Neuronal stem cell (in vitro differentiated cells): ENCODE measurements around the gene ABCC2.
A peak's percentile ranks its signal among the peaks of the same experiment; 100 is the strongest.

ENCODE experiments used
- DNase-seq: peaks from one replicate; pipeline ENCODE4 v3.0.0-alpha.2; 2013; ENCODE audit warnings: low spot score
- H2AFZ ChIP-seq: one replicate; pipeline ENCODE4 v1.6.1; 2013; ENCODE audit warnings: mild to moderate bottlenecking, low read length, inconsistent platforms
- H2AK5ac ChIP-seq: 2 replicates; pipeline ENCODE4 v1.6.1; 2013; ENCODE audit warnings: low read depth, mild to moderate bottlenecking, inconsistent platforms, low read length, moderate library complexity, mixed read lengths
- H2BK120ac ChIP-seq: 2 replicates; pipeline ENCODE4 v1.6.1; 2013; ENCODE audit warnings: low read depth, mild to moderate bottlenecking, inconsistent platforms, low read length, moderate library complexity, mixed read lengths
- H2BK12ac ChIP-seq: one replicate; pipeline ENCODE4 v1.6.1; 2013; ENCODE audit warnings: low read length, inconsistent platforms
- H2BK15ac ChIP-seq: 2 replicates; pipeline ENCODE4 v1.6.1; 2013; ENCODE audit warnings: mild to moderate bottlenecking, low read length, inconsistent platforms, mixed read lengths
- H2BK5ac ChIP-seq: one replicate; pipeline ENCODE4 v1.6.1; 2013; ENCODE audit warnings: inconsistent platforms, mild to moderate bottlenecking, low read length, moderate library complexity
- H3K14ac ChIP-seq: one replicate; pipeline ENCODE4 v1.6.1; 2013; ENCODE audit warnings: low read length, inconsistent platforms
- H3K18ac ChIP-seq: 2 replicates; pipeline ENCODE4 v1.6.1; 2013; ENCODE audit warnings: low read length, inconsistent platforms
- H3K23ac ChIP-seq: 2 replicates; pipeline ENCODE4 v1.6.1; 2013; ENCODE audit warnings: low read depth, mild to moderate bottlenecking, mixed read lengths, low read length, inconsistent platforms; ENCODE audit not compliant: poor library complexity
- H3K27ac ChIP-seq: replicated peaks from 3 replicates; pipeline ENCODE4 v1.5.1; 2013; ENCODE audit warnings: low read length, inconsistent platforms
- H3K27me3 ChIP-seq, 3 experiments: 2 replicates each; pipeline ENCODE4 v1.6.1; 2013; ENCODE audit warnings: low read length in 3 of 3, mild to moderate bottlenecking in 2 of 3, inconsistent platforms in 1 of 3, low read depth in 1 of 3, mixed read lengths in 1 of 3, moderate library complexity in 1 of 3; ENCODE audit not compliant: control insufficient read depth in 3 of 3, insufficient read depth in 3 of 3
- H3K36me3 ChIP-seq, 2 donors: replicated peaks in 1 of 2; 2 replicates each; pipeline ENCODE4 v1.6.1; 2013; ENCODE audit warnings: low read length in 2 of 2; ENCODE audit not compliant: control insufficient read depth in 2 of 2, insufficient read depth in 2 of 2
- H3K4ac ChIP-seq: 2 replicates; pipeline ENCODE4 v1.6.1; 2013; ENCODE audit warnings: inconsistent platforms, mild to moderate bottlenecking, low read length, moderate library complexity
- H3K4me1 ChIP-seq, 2 donors: 1 replicate in 1 of 2; 2 replicates in 1 of 2; pipeline ENCODE4 v1.6.1; 2013; ENCODE audit warnings: low read length in 2 of 2, low read depth in 1 of 2; ENCODE audit not compliant: control insufficient read depth in 2 of 2, insufficient read depth in 1 of 2
- H3K4me2 ChIP-seq: one replicate; pipeline ENCODE4 v1.6.1; 2013; ENCODE audit warnings: mild to moderate bottlenecking, low read length, inconsistent platforms; ENCODE audit not compliant: insufficient read depth, poor library complexity, severe bottlenecking
- H3K4me3 ChIP-seq, 2 donors: 2 replicates each; pipeline ENCODE4 v1.5.1; 2013; ENCODE audit warnings: low read length in 2 of 2, mild to moderate bottlenecking in 2 of 2, inconsistent platforms in 1 of 2, moderate library complexity in 1 of 2
- H3K79me1 ChIP-seq: one replicate; pipeline ENCODE4 v1.6.1; 2013; ENCODE audit warnings: low read depth, mild to moderate bottlenecking, inconsistent platforms, low read length, moderate library complexity
- H3K9ac ChIP-seq: one replicate; pipeline ENCODE4 v1.6.1; 2013; ENCODE audit warnings: mild to moderate bottlenecking, low read depth, low read length, inconsistent platforms; ENCODE audit not compliant: poor library complexity
- H3K9me3 ChIP-seq, 2 donors: replicated peaks in 1 of 2; 2 replicates each; pipeline versions ENCODE3 to v1.6.1; 2013; ENCODE audit warnings: low read length in 2 of 2, mild to moderate bottlenecking in 2 of 2, inconsistent platforms in 1 of 2, low read depth in 1 of 2, mixed read lengths in 1 of 2, moderate library complexity in 1 of 2; ENCODE audit not compliant: control insufficient read depth in 2 of 2, insufficient read depth in 1 of 2
- H4K8ac ChIP-seq: one replicate; pipeline ENCODE4 v1.6.1; 2013; ENCODE audit warnings: low read depth, mild to moderate bottlenecking, inconsistent platforms, low read length, moderate library complexity
- H4K91ac ChIP-seq: one replicate; pipeline ENCODE4 v1.6.1; 2013; ENCODE audit warnings: low read length, low read depth, mild to moderate bottlenecking, inconsistent platforms; ENCODE audit not compliant: poor library complexity
- WGBS, 2 donors: extraction: QIAGEN DNeasy Blood & Tissue Kit; methylation state at CpG; one replicate each; pipeline ENCODE4 v1.1.7; 2013; ENCODE audit warnings: missing lambda C conversion rate in 2 of 2, mixed read lengths in 1 of 2; ENCODE audit not compliant: insufficient read length in 2 of 2, insufficient replicate concordance in 1 of 2; ENCODE audit errors: extremely low coverage in 2 of 2; 5-methylcytosine and 5-hydroxymethylcytosine counted together

The ABCC2 gene

DNA sequence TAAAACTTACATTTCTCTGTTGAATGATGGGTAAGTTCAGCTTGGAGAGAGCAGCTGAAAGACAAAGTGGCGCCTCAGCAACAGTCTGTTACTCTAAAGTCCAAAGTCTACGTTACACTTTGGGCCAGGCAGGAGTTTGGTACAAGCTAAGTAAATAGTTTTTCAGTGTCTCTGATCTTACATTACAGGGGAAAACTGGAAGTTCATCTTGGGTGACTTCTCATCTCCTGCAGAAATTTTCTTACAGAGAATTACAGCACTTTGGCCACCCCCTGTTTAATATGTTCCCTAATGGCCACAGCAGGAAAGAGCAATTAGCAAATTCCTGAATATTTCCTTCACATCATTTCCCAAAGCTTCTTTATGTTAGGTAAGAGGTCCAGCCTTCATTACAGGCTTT lies 67.1 kb downstream of the ABCC2 start:
- H2BK5ac ChIP-seq: no peak overlapping the region
- H2AFZ ChIP-seq: no peak overlapping the region
- no peak overlapping the region for H2BK15ac ChIP-seq
- no peaks in the 10 kb centered on the region for H3K79me1 ChIP-seq
- DNase-seq: no peak
- H3K14ac ChIP-seq: no peak overlapping the region
- WGBS, 2 donors: no CpG with 5 or more reads among the region's 2 CpGs
- H2BK12ac ChIP-seq: no peak overlapping the region
- H3K4me1 ChIP-seq: peaks cover 5 to 11% of the 10 kb centered on the region in 2 donors
- no peak overlapping the region for H4K8ac ChIP-seq
- H3K9ac ChIP-seq: no peak overlapping the region
- H3K36me3 ChIP-seq: no peaks in the 10 kb centered on the region
- H3K4ac ChIP-seq: no peak overlapping the region
- H2BK120ac ChIP-seq: no peak overlapping the region
- H3K23ac ChIP-seq: no peak overlapping the region
- no peaks in the 10 kb centered on the region for H3K27me3 ChIP-seq
- H2AK5ac ChIP-seq: no peak overlapping the region
- H3K9me3 ChIP-seq: no peaks in the 10 kb centered on the region
- H3K4me2 ChIP-seq: no peak overlapping the region
- H3K18ac ChIP-seq: no peak overlapping the region
- H4K91ac ChIP-seq: no peak overlapping the region
- H3K27ac ChIP-seq: no peak overlapping the region
- H3K4me3 ChIP-seq: no peak overlapping the region

DNA sequence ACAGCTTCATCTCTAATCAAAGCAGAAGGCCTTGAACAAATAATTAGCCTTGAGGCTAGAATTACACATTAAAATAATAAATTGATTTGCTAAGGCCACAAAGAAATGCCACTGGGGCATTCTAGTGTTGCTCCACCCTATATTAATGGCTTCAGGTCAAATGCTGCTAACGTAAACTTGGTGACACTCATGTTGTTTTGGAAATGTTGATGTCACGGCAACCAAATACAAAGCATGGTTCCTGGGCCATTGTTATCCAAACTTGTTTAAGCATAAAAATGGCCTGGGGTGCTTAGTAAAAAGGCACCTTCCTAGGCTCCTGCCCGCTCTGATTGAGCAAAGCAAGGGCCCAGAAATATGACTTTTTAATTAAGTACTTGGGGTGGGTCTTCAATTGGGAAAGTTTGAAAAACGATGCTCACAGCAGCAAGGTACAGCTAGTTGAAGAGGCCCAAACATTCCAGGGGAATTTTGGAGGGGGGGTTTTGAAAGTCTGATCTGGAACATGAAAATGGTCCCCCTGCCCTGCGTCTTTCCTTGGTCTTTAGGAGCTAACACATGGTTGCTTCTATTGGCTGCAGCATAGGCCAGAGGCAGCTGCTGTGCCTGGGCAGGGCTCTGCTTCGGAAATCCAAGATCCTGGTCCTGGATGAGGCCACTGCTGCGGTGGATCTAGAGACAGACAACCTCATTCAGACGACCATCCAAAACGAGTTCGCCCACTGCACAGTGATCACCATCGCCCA lies 67.8 kb downstream of the ABCC2 start:
- Histone ChIP-seq H3K9me3 (no peaks in the 10 kb centered on the region), H2BK15ac (peak overlapping the region; percentile 77), H2BK12ac (no peak overlapping the region), H3K27ac (no peak overlapping the region), H3K4me2 (no peak overlapping the region), H3K36me3 (no peaks in the 10 kb centered on the region), H3K9ac (no peak overlapping the region), H3K4ac (peak overlapping the region; percentile 58), H2BK5ac (peak overlapping the region; percentile 35), H3K18ac (peak overlapping the region; percentile 89), H3K4me3 (no peak overlapping the region), H4K8ac (peak overlapping the region; percentile 19), H3K27me3 (no peaks in the 10 kb centered on the region), H4K91ac (no peak overlapping the region), H2AK5ac (no peak overlapping the region), H3K79me1 (no peaks in the 10 kb centered on the region), H3K23ac (no peak overlapping the region), H3K14ac (no peak overlapping the region), H2BK120ac (no peak overlapping the region), H2AFZ (peak overlapping the region; percentile 18), H3K4me1 (peaks cover 5 to 11% of the 10 kb centered on the region in 2 donors)
- peak; percentile 45 for DNase-seq
- no CpG with 5 or more reads among the region's 11 CpGs for WGBS, 2 donors

GRCh38 chr10:99850767-99851340 lies 68.4 kb downstream of the ABCC2 start:
- Histone ChIP-seq H3K18ac (peak overlapping the region; percentile 89), H2BK5ac (peak overlapping the region; percentile 35), H2AK5ac (no peak overlapping the region), H2BK120ac (no peak overlapping the region), H3K9ac (no peak overlapping the region), H3K36me3 (no peaks in the 10 kb centered on the region), H3K4me3 (no peak overlapping the region), H3K9me3 (no peaks in the 10 kb centered on the region), H2BK15ac (peak overlapping the region; percentile 77), H3K4me2 (no peak overlapping the region), H3K14ac (no peak overlapping the region), H3K23ac (no peak overlapping the region), H4K91ac (no peak overlapping the region), H2BK12ac (no peak overlapping the region), H3K79me1 (no peaks in the 10 kb centered on the region), H2AFZ (peak overlapping the region; percentile 18), H3K27ac (no peak overlapping the region), H3K4me1 (peaks cover 5 to 11% of the 10 kb centered on the region in 2 donors), H3K27me3 (no peaks in the 10 kb centered on the region), H3K4ac (peak overlapping the region; percentile 58), H4K8ac (peak overlapping the region; percentile 19)
- DNase-seq: no peak
- WGBS, 2 donors: no CpG with 5 or more reads among the region's 5 CpGs

DNA sequence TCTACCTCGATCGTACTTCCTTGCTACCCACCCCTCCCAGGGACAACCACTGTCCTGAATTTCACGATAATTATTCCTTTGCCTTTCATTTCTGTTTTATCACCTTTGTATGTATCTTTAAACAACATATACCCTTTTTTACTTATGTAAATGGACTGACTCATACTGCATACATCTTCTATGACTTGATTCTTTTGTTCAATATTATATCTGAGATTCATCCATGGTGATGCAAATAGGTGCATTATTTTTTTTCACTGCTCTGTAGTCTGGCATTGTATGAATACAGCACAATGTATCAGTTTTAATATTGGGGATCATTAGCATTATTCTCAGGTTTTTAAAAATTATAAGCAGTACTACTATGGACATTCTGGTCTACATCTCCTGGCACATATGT lies 69.4 kb downstream of the ABCC2 start:
- Histone ChIP-seq H3K36me3 (no peaks in the 10 kb centered on the region), H3K9me3 (no peaks in the 10 kb centered on the region), H3K23ac (no peak overlapping the region), H4K91ac (no peak overlapping the region), H3K18ac (no peak overlapping the region), H2AK5ac (no peak overlapping the region), H2BK15ac (no peak overlapping the region), H2BK5ac (no peak overlapping the region), H3K4me1 (peaks cover 5 to 11% of the 10 kb centered on the region in 2 donors), H3K4ac (no peak overlapping the region), H3K79me1 (no peaks in the 10 kb centered on the region), H3K4me3 (no peak overlapping the region), H3K14ac (no peak overlapping the region), H3K4me2 (no peak overlapping the region), H2BK120ac (no peak overlapping the region), H2BK12ac (no peak overlapping the region), H4K8ac (no peak overlapping the region), H3K27me3 (no peaks in the 10 kb centered on the region), H2AFZ (no peak overlapping the region), H3K9ac (no peak overlapping the region), H3K27ac (no peak overlapping the region)
- WGBS, 2 donors: no CpG with 5 or more reads among the region's 3 CpGs
- DNase-seq: no peak
